Stimulated activated CD4-positive, alpha-beta T cell treated with anti-CD3 and anti-CD28 coated beads, Interleukin-2, amount 100 ng/mL, for 48 hours (primary cell): ENCODE measurements around the gene LRGUK.
A peak's percentile ranks its signal among the peaks of the same experiment; 100 is the strongest.

Source experiments
- DNase-seq, 2 donors: peaks; one replicate each; pipeline ENCODE4 v3.0.0-alpha.2; 2020

The LRGUK gene

DNA sequence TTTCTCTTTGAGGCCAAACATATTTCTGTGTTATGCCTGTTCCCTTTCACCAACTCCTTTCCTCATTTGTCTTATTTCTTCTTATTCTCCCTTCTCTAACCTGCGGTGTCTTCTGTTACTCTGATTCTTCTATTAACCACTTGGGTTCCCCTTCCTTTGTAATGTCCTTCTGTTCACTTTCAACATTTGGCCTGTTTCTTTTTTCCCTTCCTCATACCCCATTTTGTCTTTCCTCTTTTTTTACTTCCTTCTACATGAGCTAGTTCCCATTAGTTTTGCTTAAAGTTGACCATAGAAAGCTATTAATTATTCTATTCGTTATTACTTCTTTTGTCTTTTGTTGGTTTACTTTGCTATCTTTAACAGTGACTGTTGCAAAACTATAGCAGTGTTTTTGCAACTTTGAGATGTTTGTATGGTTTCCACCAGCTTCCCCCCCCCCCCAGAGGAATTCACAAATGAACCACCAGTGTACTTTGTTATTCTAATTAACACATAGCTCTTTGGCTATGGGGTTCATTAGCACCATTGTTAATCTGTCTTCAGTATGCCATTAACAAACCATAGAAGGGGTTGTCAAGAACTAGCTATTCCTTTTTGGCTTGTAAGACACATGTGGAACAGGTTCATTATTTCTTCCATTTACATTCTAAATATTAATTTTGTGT, 2.9 kb downstream of the LRGUK start:
- DNase-seq, result no peak

DNA sequence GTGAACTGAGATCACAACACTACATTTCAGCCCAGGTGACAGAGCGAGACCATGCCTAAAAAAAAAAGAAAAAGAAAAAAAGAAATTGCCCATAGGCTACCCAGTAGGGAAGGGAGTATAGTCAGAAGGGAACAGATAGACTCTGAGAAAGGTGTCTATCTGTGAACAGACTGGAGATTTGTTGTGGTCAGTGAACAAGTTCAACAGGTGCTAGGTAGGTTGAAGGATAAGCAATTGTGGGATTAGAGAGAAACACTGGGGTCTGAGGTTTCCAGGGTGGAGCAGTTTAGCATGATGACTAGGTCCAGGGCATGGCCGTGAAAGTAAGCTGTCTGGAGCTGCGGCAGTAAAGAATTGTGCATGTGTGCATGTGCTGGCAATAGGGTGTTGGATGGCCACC, 6.9 kb downstream of the LRGUK start:
- DNase-seq, result no peak

DNA sequence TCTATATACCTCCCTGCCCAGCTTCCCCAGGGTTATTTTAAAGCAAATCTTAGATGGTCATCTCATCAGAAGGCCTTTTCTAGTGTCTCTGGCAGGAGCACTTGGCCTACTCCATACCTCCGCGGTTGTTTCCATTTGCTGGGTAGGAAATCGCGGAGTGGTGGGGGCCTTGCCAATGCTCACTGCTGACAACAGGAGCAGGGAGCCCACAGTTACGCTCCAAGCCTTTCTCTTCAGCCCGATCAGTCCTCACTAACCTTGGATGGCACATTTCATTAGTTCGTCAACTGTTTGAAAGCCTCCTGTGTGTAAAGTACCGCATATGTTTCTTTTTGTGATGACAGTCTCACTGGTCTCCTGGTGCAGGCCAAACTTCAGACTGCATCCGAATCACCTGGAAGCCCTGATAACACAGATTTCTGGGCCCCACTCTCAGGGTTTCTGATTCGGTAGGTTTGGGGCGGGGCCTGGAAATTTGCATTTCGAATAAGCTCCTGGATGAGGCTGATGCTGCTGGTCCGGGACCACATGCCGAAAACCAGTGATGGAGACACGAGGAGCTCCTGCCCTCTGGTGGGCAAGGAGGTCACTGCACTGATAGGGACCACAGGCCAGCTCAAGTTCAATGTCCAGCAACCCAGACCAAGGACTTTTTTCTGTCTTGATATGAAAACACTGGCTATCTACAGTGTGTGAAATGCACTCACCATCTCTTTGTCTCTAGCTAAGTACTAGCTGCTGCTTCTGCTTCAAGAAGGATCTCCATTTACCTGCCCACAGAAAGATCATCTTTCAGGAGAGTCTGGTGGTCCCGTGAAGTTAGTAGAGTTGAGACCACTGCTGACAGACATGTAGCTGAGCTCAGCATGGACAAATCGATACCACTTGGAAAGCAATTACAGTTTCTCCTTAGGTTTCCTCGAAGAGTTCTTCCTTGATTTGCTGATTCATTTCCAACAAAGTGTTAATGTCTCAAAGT, 14.0 kb downstream of the LRGUK start:
- peak; percentile 49 to 50 for DNase-seq

DNA sequence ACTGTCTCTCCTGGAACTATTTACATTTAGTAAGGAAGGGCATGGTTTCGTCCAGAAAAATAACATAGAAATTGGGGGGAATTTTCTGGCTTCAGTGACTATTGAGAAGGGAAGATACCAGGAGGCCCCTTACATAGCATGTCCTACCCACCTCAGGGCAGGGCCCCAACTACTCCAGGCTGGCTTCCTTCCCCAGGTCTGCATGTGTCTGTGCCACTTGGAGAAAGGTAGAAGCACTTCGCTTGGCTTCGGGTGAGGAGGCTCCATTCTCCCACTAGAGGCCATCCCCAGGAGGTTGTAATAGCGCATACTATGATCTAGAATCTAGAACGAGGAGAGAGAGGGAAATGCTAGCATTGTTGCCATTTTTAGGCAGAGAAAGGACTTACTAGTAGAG, 14.7 kb downstream of the LRGUK start:
- DNase-seq, result no peak

DNA sequence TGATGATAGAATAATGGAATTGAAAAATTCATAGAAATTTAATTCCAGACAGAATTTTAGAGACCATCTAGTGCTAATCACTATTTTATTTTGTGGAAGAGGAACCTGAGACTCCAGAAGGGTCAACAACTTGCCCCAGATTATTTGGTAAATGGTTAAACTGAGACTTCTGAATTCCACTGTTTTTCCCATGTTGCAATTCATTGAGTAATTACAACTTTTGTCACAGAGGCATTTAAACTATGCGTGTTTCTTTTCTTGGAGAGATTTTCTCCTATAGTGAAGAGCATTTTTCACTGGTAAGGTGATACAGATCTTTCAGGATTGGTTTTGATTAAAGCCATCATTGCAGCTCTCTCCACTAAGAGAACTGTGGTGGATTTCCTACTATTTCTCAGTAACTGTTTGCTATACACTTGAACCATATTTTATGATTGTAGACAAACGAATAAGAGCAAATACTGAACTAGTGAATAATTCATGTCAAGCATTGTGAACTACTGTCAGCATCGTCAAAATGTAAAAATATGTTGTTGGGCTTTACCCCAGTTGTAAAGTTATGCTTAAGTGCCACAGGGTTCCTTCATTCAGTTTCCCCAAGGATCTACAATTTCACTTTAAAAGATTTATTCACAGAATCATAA, 26.5 kb downstream of the LRGUK start:
- no peak for DNase-seq

DNA sequence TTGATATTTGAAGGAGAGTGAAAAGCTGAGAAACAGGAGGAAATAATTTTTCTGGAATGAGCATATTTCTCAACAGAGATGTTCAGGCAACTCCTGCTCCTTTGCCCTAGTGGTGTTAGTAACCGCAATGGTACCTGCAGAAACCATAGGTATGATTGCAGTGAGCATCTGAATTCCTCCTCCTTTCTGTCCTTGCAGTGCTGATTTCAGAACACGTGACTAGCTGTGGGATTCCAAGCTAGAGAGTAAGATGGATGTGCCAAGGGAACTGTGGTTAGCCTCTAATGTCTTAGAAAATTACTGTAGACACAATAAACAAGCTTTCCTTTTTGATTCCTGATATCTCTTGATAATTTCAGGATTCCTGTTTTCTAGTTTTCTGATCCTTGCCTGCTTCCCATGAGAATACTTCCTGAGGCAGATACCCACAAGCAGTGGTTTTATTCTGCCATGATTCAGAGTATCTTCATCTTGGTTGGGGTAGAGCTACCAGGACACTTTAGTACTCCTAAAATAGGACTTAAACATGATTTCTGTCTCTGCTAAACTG, 27.5 kb downstream of the LRGUK start:
- no peak for DNase-seq

DNA sequence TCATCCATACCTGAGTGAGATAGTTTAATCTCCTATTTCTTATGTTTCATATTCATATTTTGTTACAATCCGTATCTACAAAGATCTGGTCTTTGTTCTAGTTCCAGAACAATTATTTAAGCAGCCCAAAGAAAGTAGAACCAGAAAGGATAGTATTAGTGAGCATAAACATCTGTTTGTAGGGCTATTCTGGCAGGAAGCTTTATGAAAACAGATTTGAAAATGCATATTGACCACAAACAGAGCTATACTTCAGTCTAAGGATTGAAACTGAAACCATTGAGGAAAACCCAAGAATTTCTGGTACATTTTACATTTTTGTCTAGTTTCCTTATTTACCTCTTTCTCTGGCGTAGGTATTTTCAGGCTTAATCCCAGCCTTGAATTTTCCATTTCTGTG, 28.1 kb downstream of the LRGUK start:
- DNase-seq, result no peak

DNA sequence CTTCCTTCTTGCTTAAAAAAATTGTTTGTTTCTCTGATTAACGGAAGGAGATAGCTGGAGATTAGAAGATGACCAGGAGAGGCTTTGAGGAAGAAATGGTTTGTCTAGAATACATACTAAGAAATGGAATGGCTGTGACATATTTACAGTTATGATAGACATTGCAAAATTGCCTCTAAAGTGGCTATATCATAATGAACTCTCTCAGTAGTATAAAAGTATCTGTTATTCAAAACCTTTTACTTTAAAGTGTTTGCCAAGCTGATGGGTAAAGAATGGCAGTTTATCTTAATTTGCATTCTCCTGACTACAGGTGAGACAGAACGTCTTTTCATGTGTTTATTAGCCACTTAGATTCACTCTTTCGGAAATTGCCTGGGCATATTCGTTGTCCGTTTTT, 28.7 kb downstream of the LRGUK start:
- DNase-seq, result no peak

DNA sequence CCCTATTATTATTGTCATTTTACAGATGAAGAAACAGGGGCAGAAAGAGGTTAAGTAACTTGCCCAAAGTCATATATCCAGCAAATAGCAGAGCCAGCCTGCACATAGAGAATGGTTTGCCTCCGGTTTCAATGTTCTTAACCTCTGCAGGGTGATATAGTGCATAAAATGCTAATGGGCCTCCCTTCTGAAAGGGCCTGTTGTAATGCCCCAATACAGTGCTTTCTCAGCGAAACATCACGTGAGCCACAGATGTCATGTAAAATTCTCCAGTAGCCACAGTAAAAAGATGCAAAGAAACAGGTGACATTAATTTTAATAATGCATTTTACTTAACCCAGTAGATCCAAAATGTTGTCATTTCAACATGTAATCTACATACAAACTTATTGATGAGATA, 38.1 kb downstream of the LRGUK start:
- no peak for DNase-seq

DNA sequence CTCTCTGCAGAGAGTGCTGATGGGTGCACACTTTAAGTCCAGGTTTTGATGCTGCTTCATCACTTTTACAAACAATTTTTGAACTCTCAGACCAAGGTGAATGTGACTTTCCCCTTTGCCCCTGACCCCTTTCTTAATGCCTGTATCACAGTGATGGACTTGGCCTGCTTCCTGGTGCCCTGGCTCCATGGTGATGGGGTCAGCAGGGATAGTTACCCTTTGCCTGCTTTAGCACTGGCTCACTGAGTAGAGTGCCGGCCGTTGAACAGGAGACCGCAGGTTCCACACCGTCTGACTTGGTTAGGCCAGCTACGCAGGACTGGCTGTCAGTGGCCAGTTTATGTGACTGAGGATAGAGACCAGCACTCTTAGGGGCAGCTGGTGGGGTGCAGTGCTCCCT, 40.1 kb downstream of the LRGUK start:
- DNase-seq, result no peak

DNA sequence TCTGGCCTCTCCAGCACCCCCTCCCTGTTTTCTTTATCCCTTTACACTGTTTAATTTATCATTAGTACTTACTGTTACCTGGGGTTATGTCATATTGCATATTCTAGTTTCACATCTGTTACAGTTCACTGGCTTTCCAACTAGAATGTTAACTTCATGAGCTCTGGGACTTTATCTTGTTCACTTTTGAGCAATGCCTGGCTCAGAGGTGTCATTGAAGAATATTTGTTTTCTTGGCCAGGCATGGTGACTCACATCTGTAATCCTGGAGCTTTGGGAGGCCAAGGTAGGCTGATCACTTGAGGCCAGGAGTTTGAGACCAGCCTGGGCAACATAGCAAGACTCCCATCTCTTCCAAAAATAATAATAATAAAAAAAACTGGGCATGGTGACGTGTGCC, 40.7 kb downstream of the LRGUK start:
- DNase-seq, result no peak

DNA sequence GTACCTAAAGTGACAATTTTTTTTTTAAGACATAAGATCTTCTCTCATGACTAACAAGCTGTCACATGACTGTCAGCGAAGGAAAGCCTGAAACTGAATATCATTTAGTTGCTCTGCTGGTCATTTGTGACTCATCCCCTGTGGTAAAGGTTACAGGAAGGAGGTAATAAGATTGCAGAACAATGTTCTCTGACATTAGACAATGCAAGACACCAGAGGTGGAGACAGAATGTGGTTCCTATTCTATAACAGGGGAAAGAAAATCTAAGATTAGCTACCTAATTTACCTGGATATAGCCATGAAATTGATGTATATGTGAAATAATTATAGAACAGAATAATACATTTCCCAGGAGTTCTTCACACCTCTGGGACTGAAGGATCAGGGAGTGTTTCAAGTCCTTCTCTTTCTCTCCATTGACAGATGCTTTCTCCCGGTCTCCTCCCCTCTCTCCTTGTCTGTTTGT, 47.7 kb downstream of the LRGUK start:
- no peak for DNase-seq

DNA sequence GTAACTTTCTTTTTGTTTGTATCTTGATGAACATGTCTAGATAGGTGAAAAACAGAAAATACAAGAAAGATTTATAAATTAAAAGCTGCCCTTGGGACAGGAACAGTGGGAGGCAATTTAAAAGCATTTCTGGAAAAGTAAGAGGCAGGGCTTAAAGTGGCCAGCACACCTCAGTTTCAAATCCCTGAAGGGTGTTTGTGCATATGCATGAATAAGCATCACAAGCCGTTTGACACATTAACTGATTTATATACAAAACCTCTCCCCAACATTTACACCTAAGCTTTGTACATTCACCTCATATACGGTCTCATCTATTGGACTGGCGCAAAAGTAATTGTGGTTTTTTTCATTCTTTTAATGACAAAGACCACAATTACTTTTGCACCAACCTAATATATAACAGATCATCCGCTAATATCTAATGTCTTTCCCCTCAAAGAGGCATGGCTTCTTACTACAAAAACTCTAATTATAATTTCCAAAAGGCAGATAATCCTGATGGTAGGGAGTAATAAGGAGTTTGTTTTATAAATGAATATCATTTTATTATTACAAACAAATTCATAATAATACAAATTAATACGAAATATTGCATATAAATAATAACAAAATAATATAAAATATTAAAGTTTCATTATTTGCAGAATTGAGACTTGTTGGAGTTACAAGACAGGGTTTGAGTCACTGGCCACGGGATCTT, 48.3 kb downstream of the LRGUK start:
- DNase-seq, result no peak

DNA sequence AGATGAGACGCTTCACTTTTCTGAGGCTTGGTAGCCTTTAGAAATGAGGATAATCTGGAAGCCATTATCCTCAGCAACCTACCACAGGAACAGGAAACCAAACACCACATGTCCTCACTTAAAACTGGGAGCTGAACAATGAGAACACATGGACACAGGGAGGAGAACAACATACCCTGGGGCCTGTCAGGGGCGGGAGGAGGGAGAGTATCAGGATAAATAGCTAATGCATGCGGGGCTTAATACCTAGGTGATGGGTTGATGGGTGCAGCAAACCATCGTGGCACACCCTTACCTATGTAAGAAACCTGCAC, 48.9 kb downstream of the LRGUK start:
- no peak for DNase-seq

DNA sequence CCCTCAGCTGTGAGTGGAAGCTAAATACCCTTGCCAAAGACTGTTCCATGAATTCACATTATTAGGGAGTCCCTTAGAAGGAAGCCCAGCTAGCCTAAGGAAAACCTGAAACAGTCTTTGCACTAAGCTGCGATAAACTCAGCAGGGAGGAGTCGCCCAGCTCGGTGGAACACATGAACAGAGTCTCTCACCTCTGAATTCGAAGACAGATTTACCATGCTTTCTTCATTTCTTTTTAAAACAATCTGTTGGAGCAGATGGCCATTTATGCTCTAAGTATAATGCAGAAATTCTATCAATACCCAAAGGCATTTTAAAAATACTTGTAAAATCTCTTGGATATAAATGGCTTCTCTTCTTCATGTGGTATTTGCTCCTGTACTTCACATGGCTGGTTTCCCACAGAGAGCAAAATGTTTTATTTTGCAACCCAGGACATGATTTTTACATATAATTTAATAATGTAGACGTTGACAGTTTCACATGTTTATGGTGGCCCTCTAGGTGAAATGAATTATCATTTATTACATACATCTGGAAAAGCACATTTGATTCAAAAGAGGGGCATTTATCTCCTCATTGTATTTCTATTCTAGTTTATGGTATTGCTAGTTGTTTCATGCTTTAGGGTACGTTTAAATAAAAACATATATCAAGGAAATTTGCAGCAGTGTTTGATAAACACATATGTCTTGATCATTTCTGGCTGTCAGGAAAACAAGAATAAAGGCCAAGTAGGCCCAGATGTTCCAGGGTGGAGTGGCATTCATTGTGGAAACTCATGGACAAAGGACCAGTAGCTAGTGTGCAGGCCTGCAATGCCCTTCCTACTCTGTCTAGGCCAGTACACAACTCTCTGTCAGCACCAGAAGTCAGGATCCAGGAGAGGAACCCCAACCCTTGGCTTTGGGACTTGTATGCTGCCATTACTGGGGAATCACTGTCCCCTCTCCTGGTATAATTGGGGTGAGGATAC, 52.2 kb downstream of the LRGUK start:
- DNase-seq, result no peak

DNA sequence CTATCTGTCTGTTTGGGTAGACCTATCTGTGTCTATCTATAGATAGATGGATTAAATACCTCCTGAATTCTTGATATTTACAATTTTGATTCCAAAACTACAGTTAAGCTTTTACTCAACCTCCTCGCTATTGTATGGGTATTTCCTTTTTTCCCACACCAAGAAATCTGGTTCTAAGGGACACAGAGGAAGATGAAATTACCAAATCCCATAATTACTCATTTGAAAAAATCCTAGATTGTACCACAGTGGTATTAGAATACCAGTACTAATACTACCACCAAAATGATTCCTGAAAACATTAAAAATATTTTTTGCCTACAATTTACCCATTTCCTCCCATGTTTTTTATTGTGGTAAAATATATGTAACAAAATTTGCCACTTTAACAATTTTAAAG, 53.2 kb downstream of the LRGUK start:
- no peak for DNase-seq

DNA sequence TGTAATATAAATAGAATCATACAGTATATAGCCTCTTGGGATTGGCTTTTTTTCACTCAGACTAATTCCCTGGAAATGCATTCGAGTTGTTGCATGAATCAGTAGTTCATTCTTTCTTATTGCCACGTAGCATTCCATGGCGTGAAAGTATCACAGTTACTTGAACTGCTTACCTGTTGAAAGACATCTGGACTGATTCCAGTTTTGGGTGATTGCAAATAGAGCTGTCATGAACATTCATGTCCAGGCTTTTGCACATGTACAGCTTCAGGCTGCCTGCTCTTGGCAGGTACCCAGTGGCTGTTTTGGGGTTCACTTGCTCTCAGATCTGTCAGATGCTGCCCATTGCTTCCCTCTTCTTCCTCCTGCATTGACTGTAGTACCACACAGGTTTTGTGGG, 54.9 kb downstream of the LRGUK start:
- no peak for DNase-seq

DNA sequence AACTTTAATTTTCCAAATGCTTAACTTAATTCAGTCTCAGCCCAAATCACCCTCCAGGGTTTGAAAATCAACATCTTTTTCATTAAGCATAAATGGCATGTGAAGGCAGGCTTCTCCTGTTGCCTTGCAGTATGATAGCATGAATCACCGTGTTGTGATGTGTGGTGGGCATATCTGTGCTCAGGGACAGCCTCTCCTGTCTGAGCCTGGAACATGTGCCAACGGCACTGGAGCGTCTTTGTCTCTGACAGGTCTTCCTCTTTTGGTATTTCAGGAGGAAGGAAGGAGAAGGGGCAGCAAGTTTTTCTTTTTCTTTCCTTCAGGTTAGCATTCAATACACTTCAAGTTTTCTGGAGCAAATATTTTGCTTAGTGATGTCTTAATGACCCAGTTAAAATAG, 57.6 kb downstream of the LRGUK start:
- DNase-seq, result no peak

DNA sequence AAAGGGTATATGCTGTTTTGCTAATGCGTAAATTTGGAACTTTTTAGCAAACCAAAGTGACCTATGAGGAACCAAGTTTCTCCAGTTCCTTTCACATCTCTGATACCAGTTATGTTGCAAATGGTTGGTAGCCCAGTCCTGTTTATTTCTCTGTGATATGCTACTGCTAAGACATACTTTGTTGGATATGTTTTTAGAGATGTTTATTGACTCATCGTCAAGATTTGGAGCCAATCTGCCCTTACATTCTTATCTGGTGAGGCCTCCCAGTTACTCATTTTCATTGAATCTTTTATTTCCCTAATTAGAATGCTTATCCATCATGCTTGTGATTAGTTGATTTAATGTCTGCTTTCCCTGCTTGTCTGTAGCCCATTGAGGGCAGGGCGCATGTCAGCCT, 58.9 kb downstream of the LRGUK start:
- no peak for DNase-seq

DNA sequence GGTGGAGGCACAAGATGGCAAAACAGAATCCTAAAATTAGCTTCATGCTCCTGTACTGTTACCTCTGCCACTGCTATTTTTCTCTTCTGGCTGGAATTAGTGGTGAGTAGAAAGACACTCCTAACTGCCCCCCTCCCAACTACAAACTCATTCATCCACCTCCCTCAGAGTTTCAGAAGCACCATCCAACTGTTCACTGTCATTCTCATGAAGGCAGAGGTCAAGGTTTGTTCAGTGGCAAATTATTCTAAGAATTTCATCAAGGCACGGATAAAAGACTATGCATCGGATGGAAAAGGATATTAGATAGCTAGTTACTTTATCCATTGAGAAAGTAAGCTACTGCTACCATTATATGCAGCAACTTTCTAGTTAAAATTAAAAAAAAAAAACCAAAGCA, 59.7 kb downstream of the LRGUK start:
- no peak for DNase-seq

DNA sequence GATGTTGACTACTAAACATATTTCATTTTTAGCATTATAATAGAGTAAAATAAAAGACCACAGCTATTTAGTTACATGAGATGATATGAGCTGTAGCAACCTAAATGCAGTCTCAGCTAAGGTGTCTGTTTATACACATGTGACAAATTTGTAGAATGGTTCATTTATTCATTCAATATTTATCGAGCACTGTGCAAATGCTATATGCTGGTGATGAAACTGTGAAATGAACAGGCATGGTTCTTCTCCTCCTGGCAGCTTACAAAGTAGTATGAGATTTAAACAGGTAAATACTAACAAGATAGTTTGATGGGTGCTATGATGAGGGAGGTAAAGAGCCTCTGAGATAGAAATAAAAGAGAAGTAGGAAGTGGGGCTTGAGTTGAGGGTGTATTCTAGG, 60.8 kb downstream of the LRGUK start:
- no peak for DNase-seq

DNA sequence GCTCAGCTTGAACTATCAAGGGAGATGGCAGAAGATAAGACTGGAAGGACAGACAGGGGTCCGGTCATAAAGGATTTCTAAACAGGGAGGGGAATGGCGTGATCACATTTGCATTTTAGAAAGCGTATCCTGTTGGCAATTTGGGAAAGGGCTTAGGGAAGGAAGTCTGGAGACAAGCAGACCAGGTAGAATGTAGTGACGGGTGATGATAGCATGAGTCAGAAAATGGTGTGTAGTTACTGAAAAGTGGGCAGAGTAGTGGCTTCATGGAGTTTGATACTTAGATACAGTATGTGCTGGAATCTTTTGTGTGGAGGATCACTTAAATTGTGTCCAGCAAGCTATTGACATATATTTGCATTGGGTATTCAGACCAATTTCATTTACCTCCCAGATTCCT, 61.2 kb downstream of the LRGUK start:
- no peak for DNase-seq
